ENCODE data around the gene SPATA20. TPM values are rescaled to one million over a fixed set of nuclear protein-coding genes. Genes with fewer than 3 reads are reported as not detected.

SPATA20 gene
- total and polyA plus RNA-seq, 2 of the 8 experiments (the other 6 are each of a cell fraction or from before 2014, with no cell fraction given), result 16.2 to 17.5 TPM

GRCh38 chr17:50549969-50550368 is 3.0 kb downstream of the SPATA20 start (continued):
- no peak for TF ChIP-seq MAFK (IDR thresholded peaks at IDR 0.05; ENCODE audit: low read depth, low read length)
- no peak for TF ChIP-seq SIX5 (IDR thresholded peaks at IDR 0.05; ENCODE audit: low read depth, low read length)
- no peak for TF ChIP-seq MAX (IDR thresholded peaks at IDR 0.05)
